ENCODE data around the gene AP4S1. TPM values are rescaled to one million over a fixed set of nuclear protein-coding genes. Genes with fewer than 3 reads are reported as not detected.
"Not testable (repeated sequence)": the region's sequence is repeated elsewhere in the genome, so short reads cannot be mapped to it uniquely, and the experiment has no call there.

AP4S1 gene
- total and polyA plus RNA-seq, 2 donors = 7.2 to 19.6 TPM

GRCh38 chr14:31062908-31063307 lies 37.5 kb downstream of the AP4S1 start:
- not testable (repeated sequence) for DNase-seq (ENCODE audit: extremely low spot score); H3K27ac ChIP-seq (ENCODE audit: low read depth); H3K4me1 ChIP-seq (ENCODE audit: insufficient read depth); H3K36me3 ChIP-seq (ENCODE audit: insufficient read depth); H3K4me3 ChIP-seq (ENCODE audit: low read depth, low read length)
- 88% methylated on average over 8 of the region's 8 CpGs for WGBS

- no peak overlapping the region for H3K27ac ChIP-seq (ENCODE audit: low read depth)
- WGBS = 87% methylated on average over 1 of the region's 1 CpG
- DNase-seq (ENCODE audit: extremely low spot score) = no peak
- no peak overlapping the region for H3K4me3 ChIP-seq (ENCODE audit: low read depth, low read length)
- no peaks in the 10 kb centered on the region for H3K36me3 ChIP-seq (ENCODE audit: insufficient read depth)
- no peaks in the 10 kb centered on the region for H3K4me1 ChIP-seq (ENCODE audit: insufficient read depth)
These were observed 42.8 kb downstream of the AP4S1 start for GRCh38 chr14:31068235-31068634.

- Histone ChIP-seq H3K4me3 (ENCODE audit: low read depth, low read length) (no peak overlapping the region), H3K4me1 (ENCODE audit: insufficient read depth) (no peaks in the 10 kb centered on the region), H3K36me3 (ENCODE audit: insufficient read depth) (no peaks in the 10 kb centered on the region), H3K27ac (ENCODE audit: low read depth) (no peak overlapping the region)
- 93% methylated on average over 3 of the region's 3 CpGs for WGBS
- DNase-seq (ENCODE audit: extremely low spot score) = no peak
These were observed 43.9 kb downstream of the AP4S1 start for GRCh38 chr14:31069343-31069742.

- H3K4me3 ChIP-seq (ENCODE audit: low read depth, low read length) = no peak overlapping the region
- 96% methylated on average over 5 of the region's 5 CpGs for WGBS
- H3K36me3 ChIP-seq (ENCODE audit: insufficient read depth) = no peaks in the 10 kb centered on the region
- DNase-seq (ENCODE audit: extremely low spot score) = no peak
- no peak overlapping the region for H3K27ac ChIP-seq (ENCODE audit: low read depth)
- H3K4me1 ChIP-seq (ENCODE audit: insufficient read depth) = no peaks in the 10 kb centered on the region
These were observed 45.0 kb downstream of the AP4S1 start for GRCh38 chr14:31070431-31070830.

- Histone ChIP-seq H3K27ac (ENCODE audit: low read depth) (no peak overlapping the region), H3K36me3 (ENCODE audit: insufficient read depth) (no peaks in the 10 kb centered on the region), H3K4me3 (ENCODE audit: low read depth, low read length) (no peak overlapping the region), H3K4me1 (ENCODE audit: insufficient read depth) (no peaks in the 10 kb centered on the region)
- 97% methylated on average over 2 of the region's 2 CpGs for WGBS
- DNase-seq (ENCODE audit: extremely low spot score) = no peak
These were observed 45.7 kb downstream of the AP4S1 start for GRCh38 chr14:31071151-31071550.

- Histone ChIP-seq H3K4me1 (ENCODE audit: insufficient read depth) (no peaks in the 10 kb centered on the region), H3K4me3 (ENCODE audit: low read depth, low read length) (no peak overlapping the region), H3K27ac (ENCODE audit: low read depth) (no peak overlapping the region), H3K36me3 (ENCODE audit: insufficient read depth) (no peaks in the 10 kb centered on the region)
- DNase-seq (ENCODE audit: extremely low spot score) = no peak
- WGBS = 97% methylated on average over 2 of the region's 2 CpGs
These were observed 49.7 kb downstream of the AP4S1 start for GRCh38 chr14:31075144-31075543.

GRCh38 chr14:31078766-31079165 lies 53.3 kb downstream of the AP4S1 start:
- H3K36me3 ChIP-seq (ENCODE audit: insufficient read depth) = peaks cover 1% of the 10 kb centered on the region
- no peak for DNase-seq (ENCODE audit: extremely low spot score)
- H3K27ac ChIP-seq (ENCODE audit: low read depth) = no peak overlapping the region
- WGBS = 34% methylated on average over 2 of the region's 2 CpGs
- no peaks in the 10 kb centered on the region for H3K4me1 ChIP-seq (ENCODE audit: insufficient read depth)
- H3K4me3 ChIP-seq (ENCODE audit: low read depth, low read length) = no peak overlapping the region

- H3K4me3 ChIP-seq (ENCODE audit: low read depth, low read length) = no peak overlapping the region
- H3K27ac ChIP-seq (ENCODE audit: low read depth) = no peak overlapping the region
- 58% methylated on average over 3 of the region's 3 CpGs for WGBS
- no peak for DNase-seq (ENCODE audit: extremely low spot score)
- peaks cover 1% of the 10 kb centered on the region for H3K36me3 ChIP-seq (ENCODE audit: insufficient read depth)
- H3K4me1 ChIP-seq (ENCODE audit: insufficient read depth) = no peaks in the 10 kb centered on the region
These were observed 54.6 kb downstream of the AP4S1 start for GRCh38 chr14:31080056-31080455.

GRCh38 chr14:31080484-31080883 lies 55.0 kb downstream of the AP4S1 start:
- 92% methylated on average over 4 of the region's 4 CpGs for WGBS
- H3K36me3 ChIP-seq (ENCODE audit: insufficient read depth) = peaks cover 1% of the 10 kb centered on the region

GRCh38 chr14:31083781-31084180 lies 58.3 kb downstream of the AP4S1 start:
- no peak for DNase-seq (ENCODE audit: extremely low spot score)
- H3K27ac ChIP-seq (ENCODE audit: low read depth) = no peak overlapping the region
- 82% methylated on average over 3 of the region's 3 CpGs for WGBS
- H3K4me3 ChIP-seq (ENCODE audit: low read depth, low read length) = no peak overlapping the region
- H3K4me1 ChIP-seq (ENCODE audit: insufficient read depth) = no peaks in the 10 kb centered on the region
- H3K36me3 ChIP-seq (ENCODE audit: insufficient read depth) = peaks cover 1% of the 10 kb centered on the region

More at GRCh38 chr14:31080484-31080883, 55.0 kb downstream of the AP4S1 start:
- DNase-seq (ENCODE audit: extremely low spot score) = no peak
- Histone ChIP-seq H3K4me3 (ENCODE audit: low read depth, low read length) (no peak overlapping the region), H3K27ac (ENCODE audit: low read depth) (no peak overlapping the region), H3K4me1 (ENCODE audit: insufficient read depth) (no peaks in the 10 kb centered on the region)

- DNase-seq (ENCODE audit: extremely low spot score) = no peak
- WGBS = 87% methylated on average over 5 of the region's 5 CpGs
- no peak overlapping the region for H3K27ac ChIP-seq (ENCODE audit: low read depth)
- no peak overlapping the region for H3K4me3 ChIP-seq (ENCODE audit: low read depth, low read length)
- H3K4me1 ChIP-seq (ENCODE audit: insufficient read depth) = no peaks in the 10 kb centered on the region
- H3K36me3 ChIP-seq (ENCODE audit: insufficient read depth) = peaks cover 1% of the 10 kb centered on the region
These were observed 58.9 kb downstream of the AP4S1 start for GRCh38 chr14:31084385-31084784.

- WGBS = 97% methylated on average over 3 of the region's 3 CpGs
- Histone ChIP-seq H3K27ac (ENCODE audit: low read depth) (no peak overlapping the region), H3K36me3 (ENCODE audit: insufficient read depth) (peaks cover 1% of the 10 kb centered on the region), H3K4me3 (ENCODE audit: low read depth, low read length) (no peak overlapping the region), H3K4me1 (ENCODE audit: insufficient read depth) (no peaks in the 10 kb centered on the region)
- DNase-seq (ENCODE audit: extremely low spot score) = no peak
These were observed 59.6 kb downstream of the AP4S1 start for GRCh38 chr14:31085027-31085426.

GRCh38 chr14:31086466-31086865 lies 61.0 kb downstream of the AP4S1 start:
- WGBS = 95% methylated on average over 9 of the region's 9 CpGs
- DNase-seq (ENCODE audit: extremely low spot score) = not testable (repeated sequence)

GRCh38 chr14:31090883-31091764 lies 65.7 kb downstream of the AP4S1 start:
- Histone ChIP-seq H3K4me1 (ENCODE audit: insufficient read depth) (no peaks in the 10 kb centered on the region), H3K27ac (ENCODE audit: low read depth) (peak overlapping the region; percentile 80), H3K4me3 (ENCODE audit: low read depth, low read length) (no peak overlapping the region), H3K36me3 (ENCODE audit: insufficient read depth) (no peaks in the 10 kb centered on the region)
- no peak for DNase-seq (ENCODE audit: extremely low spot score)
- WGBS = 68% methylated on average over 5 of the region's 5 CpGs

More at GRCh38 chr14:31086466-31086865, 61.0 kb downstream of the AP4S1 start:
- not testable (repeated sequence) for H3K4me1 ChIP-seq (ENCODE audit: insufficient read depth); H3K4me3 ChIP-seq (ENCODE audit: low read depth, low read length); H3K27ac ChIP-seq (ENCODE audit: low read depth); H3K36me3 ChIP-seq (ENCODE audit: insufficient read depth)
